CD4-positive, alpha-beta T cell treated with Interleukin-15 for 1 hour (primary cell): ENCODE results near the gene NUDT3.
"Not testable (repeated sequence)": the region's sequence is repeated elsewhere in the genome, so short reads cannot be mapped to it uniquely, and the experiment has no call there.

ENCODE experiments used
- DNase-seq: peaks from one replicate; pipeline ENCODE4 v3.0.0-alpha.2; 2020

The NUDT3 gene

DNA sequence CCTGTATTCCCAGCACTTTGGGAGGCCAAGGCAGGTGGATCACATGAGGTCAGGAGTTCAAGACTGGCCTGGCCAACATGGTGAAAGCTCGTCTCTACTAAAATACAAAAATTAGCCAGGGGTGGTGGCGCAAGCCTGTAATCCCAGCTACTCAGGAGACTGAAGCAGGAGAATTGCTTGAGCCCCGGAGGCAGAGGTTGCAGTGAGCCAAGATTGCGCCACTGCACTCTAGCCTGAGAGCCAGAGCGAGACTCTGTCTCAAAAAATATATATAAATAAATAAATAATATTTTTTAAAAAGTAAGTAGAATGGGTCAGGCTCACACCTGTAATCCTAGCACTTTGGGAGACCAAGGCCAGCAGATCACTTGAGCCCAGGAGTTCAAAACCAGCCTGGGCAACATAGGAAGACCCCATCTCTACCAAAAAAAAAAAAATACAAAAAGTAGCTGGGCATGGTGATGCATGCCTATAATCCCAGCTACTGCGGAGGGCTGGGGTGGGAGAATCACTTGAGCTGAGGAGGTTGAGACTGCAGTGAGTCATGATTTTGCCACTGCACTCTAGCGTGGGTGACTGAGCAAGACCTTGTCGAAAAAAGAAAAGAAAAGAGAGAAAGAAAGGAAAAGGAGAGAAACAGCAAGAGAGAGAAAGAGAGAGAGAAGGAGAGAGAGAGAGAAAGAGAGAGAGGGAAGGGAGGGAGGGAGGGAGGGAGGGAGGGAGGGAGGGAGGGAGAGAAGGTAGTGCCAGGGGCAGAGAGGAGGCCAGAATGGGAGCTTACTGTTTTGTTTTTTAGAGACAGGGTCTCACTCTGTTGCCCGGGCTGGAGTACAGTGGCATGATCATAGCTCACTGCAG lies 26.5 kb downstream of the NUDT3 start:
- DNase-seq: not testable (repeated sequence)

DNA sequence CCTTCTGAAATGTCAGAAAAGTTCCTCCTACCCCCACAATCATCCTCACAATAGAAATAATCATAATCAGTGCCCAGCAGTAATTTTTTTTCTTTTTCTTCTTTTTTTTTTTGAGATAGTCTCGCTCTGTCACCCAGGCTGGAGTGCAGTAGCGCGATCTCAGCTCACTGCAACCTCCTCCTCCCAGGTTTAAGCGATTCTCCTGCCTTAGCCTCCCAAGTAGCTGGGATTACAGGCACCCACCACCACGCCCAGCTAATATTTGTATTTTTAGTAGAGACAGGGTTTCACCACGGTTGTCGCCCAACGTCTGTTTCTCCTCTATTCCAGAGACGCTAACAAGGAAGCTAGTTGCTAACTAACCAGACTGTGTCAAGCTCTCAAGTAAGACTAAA lies 28.8 kb downstream of the NUDT3 start:
- not testable (repeated sequence) for DNase-seq

DNA sequence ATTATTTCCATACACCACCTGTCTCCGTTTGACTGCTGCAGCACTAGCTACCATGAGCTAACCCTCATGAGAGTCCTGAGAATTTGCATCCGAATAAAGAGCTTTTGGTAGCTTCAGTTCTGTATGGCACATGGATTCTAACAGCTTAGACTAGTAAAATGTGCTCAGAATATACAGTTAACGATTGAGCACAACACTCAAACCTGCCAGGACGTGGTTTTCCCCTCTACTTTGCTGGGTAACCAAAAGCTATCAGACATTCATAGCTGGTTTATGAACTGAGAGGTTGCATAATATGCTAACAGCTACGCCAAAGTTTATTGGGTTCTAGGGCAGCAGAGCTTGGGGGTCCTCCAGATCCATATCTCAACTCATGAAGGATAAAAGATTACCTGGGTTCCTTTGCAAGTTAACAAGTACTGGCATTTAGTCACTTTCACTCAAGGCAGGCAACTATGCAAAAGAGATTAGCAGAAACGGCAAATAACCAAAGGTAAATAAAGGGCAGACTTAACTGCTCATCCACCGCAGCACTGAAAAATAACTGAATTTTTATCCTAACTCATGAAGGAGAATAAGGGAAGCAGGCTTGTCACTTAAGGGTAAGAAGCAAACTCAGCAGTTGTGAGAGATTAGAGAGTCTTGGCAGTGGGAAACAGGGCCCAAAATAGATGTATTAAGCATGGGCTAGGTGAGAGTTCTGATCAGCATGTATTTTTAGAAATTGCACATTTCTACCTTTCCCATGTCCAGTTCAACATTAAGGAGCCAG lies 29.4 kb downstream of the NUDT3 start:
- no peak for DNase-seq

DNA sequence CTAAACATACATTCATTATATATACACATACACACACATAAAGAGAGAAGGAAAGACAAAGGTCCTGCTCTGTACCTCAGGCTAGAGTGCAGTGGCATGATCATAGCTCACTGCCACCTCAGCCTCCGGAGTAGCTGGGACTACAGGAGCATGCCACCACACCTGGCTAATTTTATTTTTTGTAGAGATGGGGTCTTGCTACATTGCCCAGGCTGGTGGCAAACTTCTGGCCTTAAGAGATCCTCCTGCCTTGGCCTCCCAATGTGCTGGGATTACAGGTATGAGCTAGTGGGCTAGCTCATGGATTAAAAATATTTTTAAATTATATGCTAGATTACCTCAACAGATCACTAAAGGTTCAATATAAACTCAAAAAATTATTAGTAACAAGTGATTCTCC lies 30.3 kb downstream of the NUDT3 start:
- no peak for DNase-seq

DNA sequence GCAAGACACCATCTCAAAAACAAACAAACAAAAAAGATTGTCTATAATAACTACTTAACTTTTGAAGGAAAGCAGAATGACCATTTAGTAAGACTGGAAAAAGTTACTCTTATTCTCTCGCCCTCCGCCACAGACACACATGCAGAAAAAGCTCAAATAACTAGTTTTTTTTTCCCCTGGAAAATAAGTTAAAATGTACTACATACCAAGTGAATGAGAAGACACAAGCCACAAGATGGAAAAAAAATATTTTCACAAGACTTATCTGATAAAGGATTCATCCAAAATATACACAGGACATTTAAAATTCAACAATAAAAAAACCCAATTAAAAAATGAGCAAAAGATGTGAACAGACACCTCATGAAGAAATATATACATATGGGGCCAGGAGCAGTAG lies 31.9 kb downstream of the NUDT3 start:
- no peak for DNase-seq

GRCh38 chr6:34359418-34360158 lies 32.9 kb downstream of the NUDT3 start:
- no peak for DNase-seq

DNA sequence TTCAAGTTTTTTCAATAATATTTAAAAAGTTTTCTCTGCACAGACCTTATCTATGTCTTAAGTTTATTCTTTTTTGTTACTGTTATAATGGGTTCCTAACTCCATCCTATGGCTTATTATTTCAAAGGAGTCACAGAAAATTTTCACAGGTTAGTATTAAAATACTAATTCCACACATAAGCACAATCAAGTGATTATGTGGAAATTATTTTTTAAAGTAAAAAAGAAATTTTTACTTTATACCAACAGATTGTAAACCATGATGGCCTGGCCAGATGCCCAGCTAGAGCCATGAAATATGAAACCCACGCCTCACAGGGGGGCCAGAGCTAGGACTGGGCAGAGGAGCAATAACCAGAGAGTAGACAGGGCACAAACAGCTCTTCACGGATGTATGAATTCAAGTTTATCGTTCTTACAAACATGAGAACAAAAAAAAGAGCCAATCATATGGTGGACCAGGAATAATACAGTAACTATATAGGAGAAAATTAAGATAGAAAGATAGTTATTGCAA lies 34.0 kb downstream of the NUDT3 start:
- DNase-seq: no peak

- DNase-seq: no peak
These were observed 34.5 kb downstream of the NUDT3 start for GRCh38 chr6:34357937-34358336.

- no peak for DNase-seq
These were observed 36.6 kb downstream of the NUDT3 start for GRCh38 chr6:34355889-34356288.

DNA sequence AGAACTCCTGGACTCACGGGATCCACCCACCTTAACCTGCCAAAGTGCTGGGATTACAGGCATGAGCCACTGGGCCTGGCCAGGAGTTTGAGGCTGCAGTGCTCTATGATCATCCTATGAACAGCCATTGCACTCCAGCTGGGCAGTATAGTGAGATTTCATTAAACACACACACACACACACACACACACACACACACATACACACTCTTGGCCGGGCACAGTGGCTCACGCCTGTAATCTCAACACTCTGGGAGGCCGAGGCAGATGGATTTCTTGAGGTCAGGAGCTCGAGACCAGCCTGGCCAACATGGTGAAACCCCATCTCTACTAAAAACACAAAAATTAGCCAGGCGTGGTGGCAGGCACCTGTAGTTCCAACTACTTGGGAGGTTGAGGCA lies 38.2 kb downstream of the NUDT3 start:
- not testable (repeated sequence) for DNase-seq

- not testable (repeated sequence) for DNase-seq
These were observed 38.9 kb downstream of the NUDT3 start for GRCh38 chr6:34353530-34353929.

DNA sequence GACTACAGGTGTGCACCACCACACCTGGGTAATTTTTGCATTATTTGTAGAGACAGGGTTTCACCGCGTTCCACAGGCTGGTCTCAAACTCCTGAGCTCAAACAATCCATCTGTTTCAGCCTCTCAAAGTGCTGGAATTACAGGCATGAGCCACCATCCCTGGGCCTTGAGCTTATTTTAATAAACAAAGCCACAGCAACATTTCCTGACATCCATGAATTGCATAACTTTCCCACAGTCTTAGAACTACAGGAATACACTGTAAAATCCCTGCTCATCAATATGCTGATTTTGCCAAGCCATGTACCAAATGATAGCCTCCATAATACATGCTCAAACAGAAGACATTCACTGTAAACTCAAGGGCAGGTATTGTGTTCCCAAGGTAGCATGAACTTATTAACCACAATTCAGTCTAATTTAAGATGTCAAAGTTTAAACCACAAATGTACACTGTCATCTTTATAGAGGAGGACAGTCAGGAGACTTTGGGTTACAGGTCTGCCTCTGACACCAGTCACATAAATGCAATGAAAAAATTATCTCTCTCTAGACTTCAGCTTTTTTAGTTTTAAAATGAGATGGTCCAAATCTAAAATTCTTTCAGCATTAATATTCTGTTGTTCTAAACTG lies 40.0 kb downstream of the NUDT3 start:
- no peak for DNase-seq

GRCh38 chr6:34350934-34351217 lies 41.6 kb downstream of the NUDT3 start:
- no peak for DNase-seq

- no peak for DNase-seq
These were observed 42.1 kb downstream of the NUDT3 start for GRCh38 chr6:34350137-34350933.

DNA sequence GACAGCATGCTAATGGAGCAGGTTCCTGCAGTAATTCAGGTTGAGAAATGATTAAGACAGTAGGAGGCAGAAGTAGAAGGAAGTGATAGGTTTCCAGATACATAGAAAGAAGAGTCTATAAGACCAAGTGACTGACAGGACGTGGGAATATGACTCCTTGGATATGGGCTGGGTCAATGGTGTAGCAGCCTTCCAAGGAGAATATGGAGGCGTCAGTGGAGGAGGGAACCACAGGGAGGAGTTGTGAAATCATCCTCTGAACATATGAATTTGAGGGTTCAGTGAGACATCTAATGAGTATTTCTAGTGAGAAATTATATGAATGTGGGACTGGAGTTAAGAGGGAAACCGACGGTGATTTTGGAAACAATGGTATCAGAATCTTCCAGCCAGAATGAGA lies 43.3 kb downstream of the NUDT3 start:
- no peak for DNase-seq

DNA sequence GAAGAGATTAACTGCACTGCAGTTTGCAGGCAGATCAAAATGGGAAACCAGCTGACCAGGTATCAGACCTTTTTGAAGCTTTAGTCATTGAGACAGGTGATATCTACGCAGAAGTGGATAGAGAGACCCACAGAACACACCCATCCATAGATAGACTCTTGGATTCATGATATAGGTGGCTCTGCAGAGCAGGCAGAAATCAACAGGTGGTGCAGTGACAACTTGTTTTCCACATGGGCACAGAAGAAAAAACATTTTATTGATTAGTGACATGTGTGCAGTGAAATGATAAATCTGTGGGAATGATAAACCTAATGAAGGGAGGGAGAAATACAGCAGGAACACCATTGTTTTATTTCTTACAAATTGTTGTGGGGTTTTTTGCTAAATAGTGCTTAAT lies 45.2 kb downstream of the NUDT3 start:
- no peak for DNase-seq

- no peak for DNase-seq
These were observed 46.0 kb downstream of the NUDT3 start for GRCh38 chr6:34346175-34347119.

- no peak for DNase-seq
These were observed 48.7 kb downstream of the NUDT3 start for GRCh38 chr6:34343806-34344205.

GRCh38 chr6:34342247-34342646 lies 50.2 kb downstream of the NUDT3 start:
- no peak for DNase-seq

- DNase-seq: no peak
These were observed 50.9 kb downstream of the NUDT3 start for GRCh38 chr6:34341481-34341971.
